ENCODE measurements around the gene OR1N1.
"Not testable (repeated sequence)": the region's sequence is repeated elsewhere in the genome, so short reads cannot be mapped to it uniquely, and the experiment has no call there.

OR1N1 gene, protein sequence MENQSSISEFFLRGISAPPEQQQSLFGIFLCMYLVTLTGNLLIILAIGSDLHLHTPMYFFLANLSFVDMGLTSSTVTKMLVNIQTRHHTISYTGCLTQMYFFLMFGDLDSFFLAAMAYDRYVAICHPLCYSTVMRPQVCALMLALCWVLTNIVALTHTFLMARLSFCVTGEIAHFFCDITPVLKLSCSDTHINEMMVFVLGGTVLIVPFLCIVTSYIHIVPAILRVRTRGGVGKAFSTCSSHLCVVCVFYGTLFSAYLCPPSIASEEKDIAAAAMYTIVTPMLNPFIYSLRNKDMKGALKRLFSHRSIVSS

DNA sequence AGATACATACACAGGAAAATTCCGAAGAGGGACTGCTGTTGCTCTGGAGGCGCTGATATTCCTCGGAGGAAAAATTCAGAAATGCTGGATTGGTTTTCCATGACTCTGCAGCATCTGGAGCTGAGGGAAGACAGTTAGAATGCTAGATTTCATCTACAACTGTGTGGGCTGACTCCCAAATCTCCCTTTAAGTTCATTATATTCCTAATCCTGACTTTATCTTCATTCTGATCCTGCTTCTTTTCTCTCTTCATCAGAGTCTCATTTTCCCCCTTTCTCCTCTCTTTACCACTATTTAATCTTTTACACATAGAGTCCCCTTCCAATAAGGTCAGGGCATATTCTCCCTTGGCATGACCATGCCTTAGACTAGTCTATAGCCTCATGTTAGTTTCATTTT is at the start of gene OR1N1:
TSS of gene OR1N1 (minus strand) at position 101 of the 400 bp plus-strand sequence. CDS start at position 101, 0 bp downstream.
- no peak for DNase-seq (ENCODE audit: low read depth)

DNA sequence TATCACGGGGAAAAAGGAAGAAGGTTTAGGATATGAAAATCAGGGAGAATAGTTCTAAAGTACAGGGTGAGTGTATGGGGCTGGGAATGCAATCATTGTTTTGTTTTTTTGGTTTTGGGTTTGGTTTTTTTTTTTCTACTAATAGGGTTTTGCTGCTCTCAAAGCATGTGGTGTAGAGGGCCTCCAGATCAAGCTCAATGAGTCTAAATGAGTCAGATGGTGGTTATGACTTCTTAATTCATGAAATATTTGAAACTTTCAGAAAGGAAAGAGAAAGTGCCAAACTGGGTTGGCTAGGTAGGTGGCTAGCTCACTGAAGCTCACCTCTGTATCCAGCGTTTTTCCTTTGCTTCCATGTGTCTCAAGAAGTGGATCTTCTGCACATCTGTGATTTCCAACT is 45.4 kb upstream of the OR1N1 start:
- DNase-seq (ENCODE audit: low read depth): no peak

DNA sequence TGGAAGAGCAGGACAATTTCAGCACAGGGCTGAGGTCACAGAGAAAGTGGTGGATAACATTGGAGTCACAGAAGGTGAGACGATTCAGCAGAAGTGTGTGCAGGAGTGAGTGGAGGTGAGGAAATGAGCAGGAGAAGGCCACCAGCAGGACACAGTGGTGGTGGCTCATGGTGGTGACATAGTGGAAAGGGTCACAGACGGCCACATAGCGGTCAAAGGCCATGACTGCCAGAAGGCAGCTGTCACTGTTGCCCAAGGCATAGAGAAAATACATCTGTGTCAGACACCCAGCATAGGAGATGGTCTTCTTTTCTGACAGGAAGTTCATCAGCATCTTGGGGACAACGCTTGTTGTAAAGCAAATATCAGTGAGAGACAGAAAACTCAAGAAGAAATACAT is 40.8 kb upstream of the OR1N1 start:
- DNase-seq (ENCODE audit: low read depth): no peak

DNA sequence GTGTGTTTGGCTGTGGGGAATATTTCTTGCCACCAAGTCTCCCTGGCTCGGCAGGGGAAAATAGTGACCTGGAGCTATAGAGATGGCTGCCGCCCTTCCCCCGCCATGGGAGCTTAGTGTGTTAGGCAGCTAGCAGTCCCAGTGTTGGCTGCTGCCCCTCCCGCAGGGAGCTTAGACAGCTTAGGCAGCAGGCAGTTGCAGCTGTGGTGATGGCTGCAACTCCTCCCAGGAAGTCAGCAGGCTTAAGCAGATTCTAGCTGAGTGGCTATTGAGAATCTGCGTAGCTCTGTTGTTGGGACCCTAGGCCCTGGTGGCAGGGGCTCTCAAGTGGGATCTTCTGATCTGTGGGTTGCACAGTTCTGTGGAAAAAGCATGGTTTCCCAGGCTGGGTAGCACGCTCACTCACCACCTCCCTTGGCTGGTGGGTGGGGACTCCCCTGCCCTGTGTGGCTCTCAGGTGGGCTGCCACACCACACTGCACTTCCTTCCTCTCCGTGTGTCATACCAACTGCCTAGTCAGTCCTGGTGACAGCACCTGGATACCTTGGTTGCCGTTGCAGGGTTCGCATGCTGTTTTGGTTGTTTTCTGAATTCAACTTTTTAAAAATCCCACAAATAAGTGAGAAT is 35.2 kb upstream of the OR1N1 start:
- DNase-seq (ENCODE audit: low read depth): peak; percentile 1

DNA sequence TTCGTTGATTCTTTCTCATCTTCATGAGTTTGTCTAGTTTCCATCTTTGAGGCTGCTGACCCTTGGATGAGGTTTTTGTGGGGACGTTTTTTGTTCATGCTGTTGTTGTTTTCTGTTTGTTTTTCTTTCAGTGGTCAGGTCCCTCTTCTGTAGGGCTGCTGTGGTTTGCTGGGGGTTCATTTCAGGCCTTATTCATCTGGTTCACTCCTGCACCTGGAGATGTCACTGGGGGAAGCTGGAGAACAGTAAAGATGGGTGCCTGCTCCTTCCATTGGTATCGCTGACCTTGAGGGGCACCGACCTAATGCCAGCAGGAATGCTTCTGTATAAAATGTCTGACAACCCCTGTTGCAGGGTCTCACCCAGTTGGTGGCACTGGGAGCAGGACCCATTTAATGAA is 34.4 kb upstream of the OR1N1 start:
- no peak for DNase-seq (ENCODE audit: low read depth)

DNA sequence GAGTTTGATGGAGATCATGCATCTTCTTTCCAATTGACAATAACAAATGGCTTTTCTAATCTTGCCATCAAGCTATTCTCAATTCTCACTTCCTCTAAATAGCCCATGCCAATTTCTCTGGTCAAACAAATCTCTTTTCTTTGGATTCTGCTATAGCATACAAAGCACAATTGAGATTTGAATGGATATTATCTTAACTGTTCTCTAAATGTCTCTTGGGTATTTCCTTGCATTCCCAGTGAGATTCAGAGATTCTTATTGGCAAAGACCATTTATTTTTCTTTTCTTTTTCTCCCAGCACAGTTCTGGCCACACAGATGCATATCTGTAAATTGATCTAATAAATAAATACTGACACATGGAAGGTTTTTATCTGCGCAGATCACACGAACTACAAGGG is 25.7 kb upstream of the OR1N1 start, which contains the start of gene OR1N2:
TSS of gene OR1N2 (plus strand) at position 301 of the 400 bp plus-strand sequence. CDS start 100 bp downstream, outside the sequence.
- DNase-seq (ENCODE audit: low read depth): no peak

DNA sequence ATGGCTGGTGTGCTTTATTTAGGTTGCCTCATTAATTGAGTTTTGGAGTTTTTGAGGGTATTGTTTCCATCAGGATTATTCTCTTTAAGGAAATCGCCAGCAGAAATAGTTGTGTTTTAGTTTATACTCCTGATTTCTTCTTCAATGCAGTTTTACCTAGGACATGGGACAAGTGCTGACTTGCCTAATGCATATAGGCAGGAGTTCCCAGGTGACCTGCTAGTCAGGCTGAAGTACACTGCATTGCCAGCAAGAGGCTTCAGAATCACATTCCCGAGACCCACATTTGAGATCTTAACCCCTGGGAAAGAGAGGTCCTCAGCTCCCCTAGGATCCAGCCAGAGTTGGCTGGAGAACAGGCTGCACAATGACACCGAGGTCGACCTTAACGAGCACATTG is 24.3 kb upstream of the OR1N1 start:
- no peak for DNase-seq (ENCODE audit: low read depth)

DNA sequence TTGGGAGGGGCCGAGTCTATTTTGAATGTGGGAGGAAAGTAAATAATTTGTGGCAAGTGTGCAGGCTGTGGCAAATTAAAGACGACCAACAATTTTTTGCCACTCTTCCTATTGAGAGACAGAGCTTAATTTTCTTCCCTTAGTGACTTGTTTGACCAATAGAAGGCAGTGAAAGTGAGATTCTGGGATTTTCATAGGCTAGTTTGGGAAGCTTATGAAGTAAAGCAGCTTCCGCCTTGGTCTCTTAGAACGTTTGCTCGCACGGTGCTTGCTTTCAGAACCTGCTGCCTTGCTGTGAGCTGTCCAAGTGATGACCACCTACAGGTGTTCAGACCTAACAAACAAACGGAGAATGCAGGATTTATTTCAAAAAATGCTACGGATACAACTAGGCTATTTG is 19.1 kb upstream of the OR1N1 start:
- no peak for DNase-seq (ENCODE audit: low read depth)

DNA sequence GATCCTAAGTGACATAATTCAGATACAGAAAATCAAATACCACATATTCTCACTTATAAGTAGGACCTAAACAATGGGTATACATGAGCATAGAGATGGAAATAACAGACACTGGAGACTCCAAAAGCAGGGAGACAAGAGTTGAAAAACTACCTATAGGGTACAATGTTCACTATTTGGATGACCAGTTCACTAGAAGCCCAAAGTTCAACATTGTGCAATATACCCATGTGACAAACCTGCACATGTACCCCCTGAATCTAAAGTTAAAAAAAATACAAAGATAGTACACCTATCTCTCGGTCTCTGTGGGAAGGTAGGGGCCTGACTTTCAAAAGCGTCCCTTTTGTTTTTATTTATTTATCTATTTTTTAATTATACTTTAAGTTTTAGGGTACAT is 11.7 kb upstream of the OR1N1 start:
- DNase-seq (ENCODE audit: low read depth): no peak

DNA sequence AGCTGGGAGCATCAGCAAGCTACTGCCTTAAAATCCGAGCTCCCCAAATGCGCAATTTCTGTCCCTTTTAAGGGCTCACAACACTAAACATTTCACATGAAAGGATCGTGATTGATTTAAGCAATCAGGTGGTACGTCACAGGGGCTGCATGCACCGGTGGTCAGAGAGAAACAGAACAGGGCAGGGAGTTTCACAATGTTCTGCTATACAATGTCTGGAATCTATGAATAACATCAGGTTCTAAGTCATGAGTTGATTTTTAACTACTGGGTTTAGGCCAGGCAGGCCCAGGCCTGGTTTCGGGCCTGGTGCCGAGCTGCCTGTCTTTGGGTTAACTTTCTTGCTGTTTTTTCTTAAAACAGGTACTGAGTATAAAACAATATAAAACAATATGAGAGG is 10.0 kb upstream of the OR1N1 start:
- DNase-seq (ENCODE audit: low read depth): not testable (repeated sequence)

DNA sequence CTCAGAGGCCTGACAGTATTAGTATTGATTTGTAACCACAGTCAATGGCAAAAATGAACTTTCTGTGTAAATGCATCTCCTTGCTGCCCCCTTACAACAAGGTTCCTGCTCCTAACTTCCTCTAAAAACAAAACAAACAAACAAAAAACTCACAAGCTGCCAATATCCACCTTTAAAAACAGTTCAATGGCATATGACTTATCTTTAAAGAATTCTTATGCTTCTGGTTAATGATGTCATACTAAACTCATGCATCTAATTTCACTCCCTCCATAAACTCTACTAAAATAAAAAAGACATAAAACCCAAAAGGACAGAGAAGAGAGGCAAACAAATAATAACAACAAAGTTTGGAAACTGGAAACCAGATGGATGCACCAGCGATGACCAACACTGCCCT is 9.0 kb upstream of the OR1N1 start:
- no peak for DNase-seq (ENCODE audit: low read depth)

DNA sequence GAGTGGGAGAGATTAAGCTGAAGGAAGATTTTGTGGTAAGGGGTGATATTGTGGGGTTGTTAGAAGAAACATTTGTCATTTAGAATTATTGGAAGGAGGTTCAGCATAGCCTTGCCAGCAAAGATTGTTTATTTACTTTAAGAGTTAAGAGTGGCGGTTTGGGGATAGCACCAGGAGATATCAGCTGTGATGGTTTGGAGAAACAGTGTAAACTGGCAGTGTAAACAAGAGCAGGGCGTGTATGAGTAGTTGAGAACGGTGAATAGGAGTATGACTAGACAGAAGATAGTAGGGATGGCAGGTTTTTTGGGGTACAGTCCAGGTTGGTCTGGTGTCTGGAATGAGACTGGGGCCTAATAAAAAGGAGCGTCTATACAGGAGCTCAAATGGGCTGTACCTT is 4.1 kb upstream of the OR1N1 start:
- not testable (repeated sequence) for DNase-seq (ENCODE audit: low read depth)

DNA sequence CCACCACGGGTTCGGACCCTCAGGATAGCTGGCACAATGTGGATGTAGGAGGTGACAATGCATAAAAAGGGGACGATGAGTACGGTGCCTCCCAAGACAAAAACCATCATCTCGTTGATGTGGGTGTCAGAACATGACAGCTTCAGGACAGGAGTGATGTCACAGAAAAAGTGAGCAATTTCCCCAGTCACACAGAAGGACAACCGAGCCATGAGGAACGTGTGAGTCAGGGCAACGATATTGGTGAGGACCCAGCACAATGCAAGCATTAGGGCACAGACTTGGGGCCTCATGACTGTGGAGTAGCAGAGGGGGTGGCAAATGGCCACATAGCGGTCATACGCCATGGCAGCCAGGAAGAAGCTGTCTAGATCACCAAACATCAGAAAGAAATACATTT is 491 bp downstream of the OR1N1 start:
- no peak for DNase-seq (ENCODE audit: low read depth)

DNA sequence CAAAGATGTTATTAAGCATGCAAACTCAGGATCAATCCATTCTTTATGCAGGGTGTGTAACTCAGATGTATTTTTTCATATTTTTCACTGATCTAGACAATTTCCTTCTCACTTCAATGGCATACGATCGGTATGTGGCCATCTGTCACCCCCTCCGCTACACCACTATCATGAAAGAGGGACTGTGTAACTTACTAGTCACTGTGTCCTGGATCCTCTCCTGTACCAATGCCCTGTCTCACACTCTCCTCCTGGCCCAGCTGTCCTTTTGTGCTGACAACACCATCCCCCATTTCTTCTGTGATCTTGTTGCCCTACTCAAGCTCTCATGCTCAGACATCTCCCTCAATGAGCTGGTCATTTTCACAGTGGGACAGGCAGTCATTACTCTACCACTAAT is 7.7 kb downstream of the OR1N1 start:
- no peak for DNase-seq (ENCODE audit: low read depth)

DNA sequence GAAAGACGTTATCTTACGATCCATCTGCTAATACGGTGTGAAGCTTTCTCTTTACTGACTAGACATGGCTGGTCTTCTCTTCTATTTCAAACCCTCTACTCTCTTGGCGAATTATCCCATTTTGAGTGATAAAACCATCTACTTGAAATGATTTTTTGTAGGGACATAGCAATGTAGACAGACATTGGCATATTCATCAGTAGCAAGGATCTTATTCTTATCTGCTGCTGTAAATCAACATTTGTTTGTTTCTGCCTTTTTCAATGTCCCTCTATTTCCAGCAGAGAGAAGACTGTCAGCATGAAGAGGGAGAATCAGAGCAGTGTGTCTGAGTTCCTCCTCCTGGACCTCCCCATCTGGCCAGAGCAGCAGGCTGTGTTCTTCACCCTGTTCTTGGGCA is 8.3 kb downstream of the OR1N1 start, which contains the start of gene OR1J4:
TSS of gene OR1J4 (plus strand) at position 301 of the 400 bp plus-strand sequence. CDS start at position 301, 0 bp downstream.
- no peak for DNase-seq (ENCODE audit: low read depth)

DNA sequence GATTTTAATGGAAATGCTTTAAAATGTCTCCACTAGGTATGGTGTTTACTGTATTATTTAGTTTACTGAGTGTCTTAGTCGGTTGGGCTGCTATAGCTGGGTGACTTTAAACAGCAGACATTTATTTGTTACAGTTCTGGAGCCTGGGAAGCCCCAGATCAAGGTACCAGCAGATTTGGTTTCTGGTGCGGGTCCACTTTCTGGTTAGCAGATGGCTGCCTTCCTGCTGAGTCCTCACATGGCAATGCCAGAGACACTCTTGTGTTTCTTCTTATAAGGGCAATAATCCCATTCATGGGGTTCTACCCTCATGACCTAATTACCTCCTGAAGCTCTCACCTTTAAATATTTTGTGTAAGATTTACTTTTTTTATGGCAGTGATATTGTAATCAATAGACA is 8.9 kb downstream of the OR1N1 start:
- DNase-seq (ENCODE audit: low read depth): no peak

DNA sequence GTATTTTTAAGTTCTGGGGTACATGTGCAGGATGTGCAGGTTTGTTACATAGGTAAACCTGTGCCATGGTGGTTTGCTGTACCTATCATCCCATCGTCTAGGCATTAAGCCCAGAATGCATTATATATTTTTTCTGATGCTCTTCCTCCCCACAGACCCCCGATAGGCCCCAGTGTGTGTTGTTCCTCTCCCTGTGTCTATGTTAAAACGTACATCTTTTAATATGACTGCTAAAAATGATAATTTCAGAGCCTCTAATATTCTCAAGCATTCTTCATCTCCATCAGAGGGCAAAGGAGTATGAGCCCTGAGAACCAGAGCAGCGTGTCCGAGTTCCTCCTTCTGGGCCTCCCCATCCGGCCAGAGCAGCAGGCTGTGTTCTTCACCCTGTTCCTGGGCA is 16.6 kb downstream of the OR1N1 start, which contains the start of gene OR1J2:
TSS of gene OR1J2 (plus strand) at position 301 of the 400 bp plus-strand sequence. CDS start at position 301, 0 bp downstream.
- no peak for DNase-seq (ENCODE audit: low read depth)

DNA sequence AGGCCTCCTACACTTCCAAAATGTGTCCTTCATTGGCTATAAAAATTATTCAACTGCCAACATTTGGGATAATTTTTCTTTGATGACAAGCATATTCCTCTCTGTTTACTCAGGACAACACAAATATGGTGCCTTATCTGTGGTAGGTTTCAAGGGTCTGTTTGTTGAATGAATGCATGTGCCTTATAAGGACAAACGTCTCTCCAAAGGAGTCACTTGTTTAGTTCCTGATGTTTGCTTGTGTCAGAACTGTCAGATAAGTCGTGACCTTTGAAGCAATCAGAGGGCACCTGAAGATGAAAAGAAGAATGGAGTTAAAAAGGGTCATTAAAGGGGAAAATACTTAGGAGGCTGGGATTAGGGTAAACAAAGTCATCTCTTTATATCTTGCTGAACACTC is 20.1 kb downstream of the OR1N1 start:
- DNase-seq (ENCODE audit: low read depth): no peak

DNA sequence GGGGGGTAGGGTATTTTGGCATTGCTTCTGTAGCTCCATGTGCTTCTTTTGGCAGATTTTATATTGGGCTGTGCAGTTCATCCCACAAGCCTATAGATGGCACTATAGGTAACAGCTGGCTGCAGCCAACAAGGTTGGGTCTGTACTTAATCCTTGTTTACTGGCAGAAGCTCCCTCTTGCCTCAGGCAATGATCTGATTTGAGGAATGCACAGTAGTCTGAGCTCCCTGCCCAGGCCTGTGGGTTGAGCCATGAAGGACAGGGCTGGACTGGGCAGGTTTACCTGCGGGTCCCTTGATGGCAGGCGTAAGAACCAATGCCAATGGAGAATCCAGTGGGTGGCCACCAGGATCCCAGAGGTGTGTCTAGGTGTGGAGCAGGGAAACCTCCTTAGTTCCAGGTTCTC is 28.2 kb downstream of the OR1N1 start:
- DNase-seq (ENCODE audit: low read depth): no peak

DNA sequence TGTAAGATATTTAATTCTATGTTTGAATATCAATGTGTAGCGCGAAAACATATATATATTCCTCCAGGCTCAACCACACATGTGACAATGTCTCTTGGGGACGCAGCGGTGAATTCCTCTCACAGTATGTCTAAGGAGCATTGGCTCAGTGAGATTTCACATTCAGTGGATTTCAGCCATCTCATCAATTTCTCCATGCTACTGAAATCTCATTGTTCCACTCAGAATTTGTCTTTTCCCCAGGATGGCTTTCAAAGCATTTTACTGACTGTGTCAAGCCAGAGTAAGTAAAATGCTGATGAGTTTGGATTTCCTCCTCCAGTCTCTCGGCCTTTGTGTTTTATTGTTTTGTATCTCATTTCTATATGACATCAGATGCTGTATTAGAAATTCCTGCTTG is 48.0 kb downstream of the OR1N1 start:
- DNase-seq (ENCODE audit: low read depth): no peak

DNA sequence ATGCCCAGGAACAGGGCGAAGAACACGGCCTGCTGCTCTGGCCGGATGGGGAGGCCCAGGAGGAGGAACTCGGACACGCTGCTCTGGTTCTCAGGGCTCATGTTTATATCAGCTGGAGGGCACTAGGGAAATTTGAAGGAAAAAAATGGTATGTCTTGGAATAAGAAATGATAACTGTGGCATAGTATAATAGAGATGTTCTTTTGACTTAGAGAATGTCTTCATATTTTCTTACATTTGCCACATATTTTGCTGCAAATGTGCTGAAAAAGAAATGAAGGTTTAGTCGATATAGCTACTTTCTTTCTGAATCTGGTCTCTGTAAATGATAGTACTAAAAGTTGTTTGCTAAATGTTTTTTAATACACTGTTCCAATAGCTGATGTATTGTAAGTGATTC is 49.3 kb downstream of the OR1N1 start, which contains the start of gene OR1J1:
TSS of gene OR1J1 (minus strand) at position 101 of the 400 bp plus-strand sequence. CDS start at position 101, 0 bp downstream.
- DNase-seq (ENCODE audit: low read depth): no peak

DNA sequence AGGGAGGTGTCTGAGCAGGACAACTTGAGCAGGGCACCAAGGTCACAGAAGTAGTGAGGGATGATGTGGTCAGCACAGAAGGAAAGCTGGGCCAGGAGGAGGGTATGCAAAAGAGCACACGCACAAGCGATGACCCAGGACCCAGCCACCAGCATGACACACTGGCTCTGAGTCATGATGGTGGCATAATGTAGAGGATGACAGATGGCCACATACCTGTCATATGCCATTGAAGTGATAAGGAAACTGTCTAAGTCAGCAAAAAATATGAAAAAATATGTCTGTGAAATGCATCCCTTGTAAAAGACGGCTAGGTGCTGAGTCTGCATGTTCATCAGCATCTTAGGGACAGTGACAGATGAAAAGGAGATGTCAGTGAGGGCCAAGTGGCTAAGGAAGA is 49.7 kb downstream of the OR1N1 start:
- no peak for DNase-seq (ENCODE audit: low read depth)
